Colon (tissue), 2 donors: ENCODE measurements around the gene NSMCE3.
"Not testable (repeated sequence)": the region's sequence is repeated elsewhere in the genome, so short reads cannot be mapped to it uniquely, and the experiment has no call there.

Experiments used
- FAIRE-seq: peaks from 2 replicates; lab custom pipeline; 2012; peaks lifted over from hg19 to GRCh38; lab: Jason Lieb, UNC
- donor health status: control.
- donor health status: control.

The NSMCE3 gene

GRCh38 chr15:29270169-29270955 is 740 bp upstream of the NSMCE3 start:
- FAIRE-seq = no peak

GRCh38 chr15:29268706-29269484 is 727 bp downstream of the NSMCE3 start:
- no peak for FAIRE-seq

GRCh38 chr15:29266052-29266582 is 3.5 kb downstream of the NSMCE3 start:
- no peak for FAIRE-seq

DNA sequence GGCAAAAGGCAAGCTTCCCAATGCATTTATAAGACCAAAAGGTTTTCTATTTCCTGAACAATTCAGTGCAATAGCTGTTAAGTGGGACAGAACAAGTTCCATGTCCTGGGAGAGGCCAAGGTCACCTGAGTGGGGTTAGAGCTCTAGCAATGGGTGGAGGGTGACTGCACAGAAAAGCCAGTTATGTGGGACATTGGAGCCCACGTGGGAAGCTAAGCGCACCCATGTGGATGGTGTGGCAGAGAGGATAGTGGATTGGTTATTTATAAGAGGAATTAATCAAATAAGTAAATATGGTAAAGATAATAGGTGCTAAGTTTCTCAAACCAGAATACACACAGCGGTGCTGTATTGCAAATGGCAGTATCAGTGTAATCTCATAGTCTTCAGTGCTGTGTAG is 6.3 kb downstream of the NSMCE3 start:
- no peak for FAIRE-seq

DNA sequence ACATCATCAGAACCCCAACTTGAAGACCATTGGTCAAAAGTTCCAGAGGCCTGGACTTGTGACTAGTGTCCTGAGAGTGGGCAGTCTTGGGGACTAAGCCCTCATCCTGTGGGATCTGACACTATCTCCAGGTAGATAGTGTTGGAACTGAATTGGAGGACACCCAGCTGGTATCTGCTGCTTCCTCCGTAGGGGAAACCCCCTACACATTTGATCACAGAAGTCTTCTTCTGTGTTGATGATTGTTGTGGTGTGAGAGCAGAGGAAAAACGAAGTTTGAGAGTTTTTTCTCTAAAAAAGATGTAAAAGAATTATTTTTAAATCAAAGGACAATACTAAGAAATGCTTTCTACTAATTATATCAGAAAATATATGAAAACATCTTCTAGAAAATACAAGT is 6.9 kb downstream of the NSMCE3 start:
- FAIRE-seq = no peak

DNA sequence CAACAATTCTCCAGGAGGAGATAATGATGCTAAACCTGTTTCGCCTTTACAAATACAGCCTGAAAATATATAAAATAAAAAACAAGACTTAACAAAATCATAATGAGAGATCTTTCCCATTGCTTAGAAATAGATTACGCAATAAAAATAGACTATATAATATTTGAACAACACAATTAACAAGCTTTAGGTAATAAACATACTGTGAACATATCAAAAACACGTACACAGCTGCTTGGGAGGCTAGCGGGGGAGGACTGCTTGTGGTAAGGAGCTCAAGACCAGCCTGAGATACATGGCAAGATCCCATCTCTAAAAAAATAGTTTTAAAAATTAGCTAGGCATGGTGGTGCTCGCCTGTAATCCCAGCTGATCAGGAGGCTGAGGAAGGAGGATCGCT is 8.7 kb downstream of the NSMCE3 start:
- FAIRE-seq = no peak

DNA sequence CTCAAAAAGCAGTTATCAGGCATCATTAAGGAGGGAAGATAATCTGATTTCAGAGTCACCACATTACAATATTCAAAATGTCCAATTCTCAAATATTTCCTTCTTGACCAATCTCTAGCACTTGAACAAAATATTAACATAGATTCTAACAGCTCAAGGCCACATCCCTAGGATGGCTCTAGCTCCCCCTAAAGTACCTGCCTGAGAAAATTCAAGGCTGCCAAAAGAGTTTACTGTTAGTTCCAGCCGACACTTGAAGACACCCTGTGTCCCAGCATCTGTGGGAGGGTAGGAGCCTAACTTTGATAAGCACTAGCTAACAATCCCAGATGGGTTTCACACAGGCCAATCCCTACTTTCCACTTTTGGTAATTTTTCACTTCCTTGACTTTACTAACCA is 10.4 kb downstream of the NSMCE3 start:
- FAIRE-seq = no peak

DNA sequence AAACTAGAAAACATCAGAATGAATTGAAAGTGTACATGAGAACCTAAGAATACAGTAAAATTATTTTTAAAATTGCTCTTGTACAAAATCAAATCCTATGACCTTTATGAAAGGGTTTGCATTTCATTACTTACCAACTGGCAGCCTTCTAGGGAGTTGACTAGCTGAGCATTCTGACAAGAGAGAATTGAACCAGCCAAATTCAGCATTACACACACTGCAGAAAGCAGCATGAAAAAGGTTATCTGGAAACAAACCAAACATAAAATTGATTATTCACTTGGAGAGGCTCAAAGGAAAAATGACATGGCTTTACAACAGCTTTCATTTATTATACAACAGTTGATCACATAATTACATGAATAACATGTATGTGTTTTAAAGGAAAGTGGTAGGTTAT is 17.4 kb downstream of the NSMCE3 start:
- no peak for FAIRE-seq

- FAIRE-seq = no peak
Measured at GRCh38 chr15:29244544-29244943, 25.1 kb downstream of the NSMCE3 start.

GRCh38 chr15:29244123-29244522 is 25.5 kb downstream of the NSMCE3 start:
- no peak for FAIRE-seq

DNA sequence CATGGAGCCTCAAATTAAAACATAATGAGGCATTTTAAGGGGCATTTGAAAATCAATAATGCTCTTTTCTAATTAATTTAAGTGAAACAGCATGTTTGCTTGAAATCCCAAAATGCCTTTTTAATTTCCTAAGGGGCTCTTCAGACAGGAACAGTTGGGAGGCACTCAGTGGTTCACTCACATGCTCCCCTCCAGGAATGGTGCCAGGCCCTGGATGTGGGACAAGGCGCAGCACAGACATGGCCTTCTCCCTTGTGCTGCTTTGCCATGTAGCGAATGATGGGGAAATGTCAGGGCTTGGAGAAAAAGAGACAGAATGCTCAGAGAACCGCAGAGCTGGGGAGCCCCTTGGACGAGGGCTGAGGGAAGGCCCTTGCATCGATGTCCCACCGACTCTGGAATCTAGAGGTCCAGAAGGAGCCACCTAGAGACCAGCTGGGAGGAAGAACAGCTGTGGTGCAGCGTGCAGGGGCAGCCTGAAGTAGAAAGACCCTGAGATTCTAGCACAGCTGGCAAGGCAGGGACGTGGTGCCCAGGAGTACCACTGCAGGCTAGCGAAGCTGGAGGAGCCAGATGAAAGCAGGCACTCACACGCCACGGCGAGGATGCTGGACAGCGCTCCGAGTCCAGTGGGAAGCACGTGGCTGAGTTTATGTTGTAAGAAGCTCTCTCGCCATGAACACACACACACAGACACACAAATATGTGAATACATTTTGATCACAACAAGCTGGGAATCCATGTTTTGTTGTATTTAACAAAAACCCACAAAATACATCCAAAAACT is 27.0 kb downstream of the NSMCE3 start:
- FAIRE-seq = no peak

DNA sequence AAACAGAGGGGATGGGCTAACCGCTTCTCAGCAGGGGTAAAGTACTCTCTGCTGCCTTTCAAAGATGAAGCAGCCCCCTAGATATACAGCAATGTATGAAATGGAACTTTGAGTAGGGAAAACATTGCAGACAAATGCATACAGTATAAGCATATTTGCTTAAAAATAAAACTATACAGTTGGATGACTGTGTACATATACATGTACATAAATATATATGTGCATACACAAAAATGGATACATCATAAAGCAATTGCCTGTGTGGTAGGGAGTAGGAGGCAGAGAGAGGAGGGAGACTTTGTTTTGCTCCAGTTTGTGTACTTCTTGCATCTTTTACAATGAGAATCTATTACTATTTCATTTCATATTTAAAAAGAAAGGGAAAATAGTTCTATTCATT is 28.4 kb downstream of the NSMCE3 start:
- no peak for FAIRE-seq

DNA sequence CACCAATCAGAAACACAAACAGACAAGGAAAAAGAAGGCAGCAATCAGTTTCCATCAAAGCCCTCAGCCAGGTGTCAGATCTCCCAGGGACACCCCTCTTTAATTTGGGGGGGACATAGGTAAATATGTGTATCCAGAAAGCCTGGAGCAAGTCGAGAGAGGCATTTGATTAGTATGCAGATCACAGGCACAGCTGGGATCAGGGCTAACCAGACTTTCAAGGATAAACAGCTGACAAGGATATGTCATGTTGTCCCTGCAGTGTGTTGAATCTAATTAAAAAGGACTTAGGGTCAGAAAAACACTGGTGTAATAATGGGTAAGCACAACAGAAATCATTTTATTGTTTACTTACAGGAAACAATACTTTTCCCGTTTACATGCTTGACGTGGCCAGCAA is 30.2 kb downstream of the NSMCE3 start:
- no peak for FAIRE-seq

DNA sequence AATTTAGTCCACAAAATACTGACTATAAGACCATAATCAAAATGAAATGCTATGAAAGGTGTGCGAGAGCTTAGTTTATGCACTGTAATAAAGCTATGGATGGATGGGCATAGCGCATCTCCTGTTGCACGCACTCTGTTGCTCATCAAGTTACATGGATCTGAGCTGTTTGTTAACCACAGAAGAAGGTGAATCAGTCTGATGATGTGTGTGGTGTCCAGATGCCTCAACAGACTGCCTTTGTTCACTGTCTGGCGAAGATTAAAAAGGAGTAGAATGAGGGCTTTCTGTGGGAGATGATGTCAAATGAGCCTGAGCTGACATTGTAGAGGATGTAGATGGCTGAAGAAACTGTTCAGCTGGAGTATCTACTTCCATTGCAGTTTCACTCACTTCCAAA is 36.1 kb downstream of the NSMCE3 start:
- FAIRE-seq = no peak

- FAIRE-seq = no peak
Measured at GRCh38 chr15:29226436-29227208, 43.0 kb downstream of the NSMCE3 start.

GRCh38 chr15:29225534-29226234 is 43.9 kb downstream of the NSMCE3 start:
- no peak for FAIRE-seq

DNA sequence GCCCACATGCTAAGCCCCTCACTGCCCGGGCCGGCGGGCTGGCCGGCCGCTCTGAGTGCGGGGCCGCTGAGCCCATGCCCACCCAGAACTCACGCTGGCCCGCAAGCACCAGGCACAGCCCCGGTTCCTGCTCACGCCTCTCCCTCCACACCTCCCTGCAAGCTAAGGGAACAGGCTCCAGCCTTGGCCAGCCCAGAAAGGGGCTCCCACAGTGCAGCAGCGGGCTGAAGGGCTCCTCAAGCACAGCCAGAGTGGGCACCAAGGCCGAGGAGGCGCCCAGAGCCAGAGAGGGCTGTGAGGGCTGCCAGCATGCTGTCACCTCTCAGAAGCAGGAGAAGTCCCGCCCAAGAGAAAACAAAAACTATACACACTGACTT is 44.6 kb downstream of the NSMCE3 start:
- FAIRE-seq = not testable (repeated sequence)

- FAIRE-seq = not testable (repeated sequence)
Measured at GRCh38 chr15:29224235-29224986, 45.2 kb downstream of the NSMCE3 start.

DNA sequence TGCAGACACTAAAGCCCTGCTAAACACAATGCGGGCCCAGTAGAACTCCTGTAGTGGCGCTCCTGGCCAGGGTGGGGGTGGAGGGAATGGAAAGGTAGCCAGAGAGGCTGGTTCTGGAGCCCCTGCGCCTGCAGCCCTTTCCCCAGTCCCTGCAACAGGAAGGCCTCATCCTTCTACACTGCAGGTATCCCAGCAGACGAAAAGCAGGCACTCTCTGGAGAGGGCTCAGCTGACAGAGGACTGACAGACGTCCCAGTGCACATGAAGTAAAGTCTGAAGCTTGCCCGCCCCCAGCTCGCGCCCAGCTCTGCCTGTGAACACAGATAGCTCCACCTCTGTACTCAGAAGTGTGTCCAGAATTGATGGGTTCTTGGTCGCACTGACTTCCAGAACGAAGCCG is 46.0 kb downstream of the NSMCE3 start:
- no peak for FAIRE-seq

DNA sequence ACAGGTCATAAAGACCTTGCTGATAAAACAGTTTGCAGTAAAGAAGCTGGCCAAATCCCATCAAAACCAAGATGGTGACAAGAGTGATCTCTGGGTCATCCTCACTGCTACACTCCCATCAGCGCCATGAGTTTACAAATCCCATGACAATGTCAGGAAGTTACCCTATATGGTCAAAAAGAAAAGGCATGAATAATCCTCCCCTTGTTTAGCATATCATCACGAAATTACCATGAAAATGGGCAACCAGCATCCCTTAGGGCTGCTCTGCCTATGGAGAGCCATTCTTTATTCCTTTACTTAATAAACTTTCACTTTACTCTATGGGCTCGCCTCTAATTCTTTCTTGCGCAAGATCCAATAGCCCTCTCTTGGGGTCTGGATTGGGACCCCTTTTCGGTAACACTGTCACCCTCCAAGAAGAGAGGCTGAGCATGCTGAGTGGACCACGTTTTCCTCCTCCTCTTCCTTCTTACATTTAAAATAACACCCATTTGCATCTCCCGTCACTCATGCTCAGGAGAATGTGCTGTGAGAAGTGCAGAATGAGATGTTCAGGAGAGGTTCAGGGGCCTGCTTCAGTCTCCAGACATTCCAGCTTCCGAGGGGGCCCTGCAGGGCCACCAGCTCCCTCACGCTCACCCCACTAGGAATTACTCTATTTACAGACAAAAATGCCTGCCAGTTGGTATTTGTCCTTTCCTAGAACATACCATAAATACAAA is 47.3 kb downstream of the NSMCE3 start:
- FAIRE-seq = no peak
